T-helper 9 cell (primary cell): Measurements from ENCODE around the gene RASSF4.

Experiments used
- DNase-seq: peaks from one replicate; pipeline ENCODE4 v3.0.0-alpha.2; 2020
- total RNA-seq, 2 donors: gene quantifications; one replicate each; lab custom pipeline; 2026; lab: John Stamatoyannopoulos, UW

The RASSF4 gene, protein sequence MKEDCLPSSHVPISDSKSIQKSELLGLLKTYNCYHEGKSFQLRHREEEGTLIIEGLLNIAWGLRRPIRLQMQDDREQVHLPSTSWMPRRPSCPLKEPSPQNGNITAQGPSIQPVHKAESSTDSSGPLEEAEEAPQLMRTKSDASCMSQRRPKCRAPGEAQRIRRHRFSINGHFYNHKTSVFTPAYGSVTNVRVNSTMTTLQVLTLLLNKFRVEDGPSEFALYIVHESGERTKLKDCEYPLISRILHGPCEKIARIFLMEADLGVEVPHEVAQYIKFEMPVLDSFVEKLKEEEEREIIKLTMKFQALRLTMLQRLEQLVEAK
- 0.72 to 1.2 reads per million in 2 donors for total RNA-seq

DNA sequence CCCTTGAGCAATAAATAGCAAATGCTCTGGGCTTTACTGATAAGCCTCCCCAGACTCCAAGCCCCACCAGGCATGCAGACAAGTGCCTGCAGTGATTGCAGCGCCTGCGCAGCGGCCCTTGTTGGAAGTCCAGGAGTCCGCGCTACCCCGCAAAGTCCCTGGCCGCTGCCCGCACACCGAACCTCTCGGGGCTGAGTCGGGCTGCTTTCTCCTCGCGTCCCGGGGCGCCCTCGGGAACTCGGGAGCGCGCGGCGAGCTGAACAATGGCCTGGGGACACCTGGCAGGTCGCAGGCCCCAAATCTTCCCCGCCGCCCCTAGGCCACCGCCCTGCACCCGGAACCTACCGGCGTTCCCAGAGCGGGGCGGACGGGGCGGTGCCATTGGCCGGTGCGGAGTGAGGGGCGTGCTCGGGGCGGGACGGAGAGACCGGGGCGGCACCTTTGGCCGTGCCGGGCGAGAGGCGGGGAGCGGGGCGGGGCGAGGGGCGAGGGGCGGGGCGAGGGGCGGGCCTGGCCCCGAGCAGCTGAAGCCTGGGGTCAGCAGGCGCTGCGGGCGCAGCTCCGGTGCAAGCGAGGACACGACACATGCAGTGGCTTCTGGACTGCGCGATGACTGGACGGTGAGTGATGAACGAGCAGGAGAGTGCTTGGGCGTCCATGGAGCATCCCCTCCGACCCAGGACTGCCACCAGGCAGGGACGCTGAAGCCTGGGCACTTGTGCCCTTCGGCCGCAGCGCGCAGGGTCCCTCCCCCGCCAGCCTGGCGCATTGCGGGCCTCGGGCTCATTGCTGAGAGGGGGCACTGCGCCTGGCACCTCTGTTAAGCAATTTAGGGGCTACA lies at the start of gene RASSF4:
TSS of gene RASSF4 (plus strand) at position 556 of the 841 bp plus-strand sequence. CDS start 10,401 bp downstream, outside the sequence.
- peak; percentile 89 for DNase-seq

DNA sequence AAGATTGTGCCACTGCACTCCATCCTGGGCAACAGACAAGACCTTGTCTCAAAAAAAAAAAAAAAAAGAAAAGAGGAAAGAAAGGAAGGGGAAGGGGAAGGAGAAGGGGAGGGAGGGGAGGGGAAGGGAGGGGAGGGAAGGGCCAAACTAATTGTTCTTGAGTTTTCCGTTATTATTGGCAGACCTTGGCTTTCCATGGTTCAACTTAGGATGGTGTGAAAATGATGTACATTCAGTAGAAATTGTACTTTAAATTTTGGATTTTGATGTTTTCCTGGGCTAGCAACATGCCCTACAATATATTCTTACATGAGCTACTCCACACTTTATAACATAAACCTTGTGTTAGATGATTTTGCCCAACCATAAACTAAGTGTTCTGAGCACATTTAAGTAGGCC lies 49.7 kb upstream of the RASSF4 start:
- DNase-seq: no peak

DNA sequence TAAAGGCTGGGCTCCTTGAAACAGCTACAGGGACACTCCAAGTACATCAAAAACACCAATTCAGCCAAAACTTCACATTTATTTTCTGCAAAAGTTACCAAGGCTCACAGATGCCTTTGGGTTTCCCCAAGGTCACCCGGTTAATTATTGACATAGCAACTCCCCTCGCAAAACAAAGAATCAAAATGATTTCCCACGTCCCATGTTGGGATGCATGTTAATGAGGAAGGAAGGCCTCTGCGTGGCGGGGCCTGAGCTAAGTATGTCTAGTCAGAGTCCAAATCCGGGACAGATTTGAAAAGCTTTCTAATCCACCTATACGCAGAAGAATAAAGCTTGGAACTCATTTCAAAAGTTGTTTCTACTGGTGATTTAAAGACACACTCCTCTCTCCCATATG lies 49.0 kb upstream of the RASSF4 start:
- DNase-seq: no peak

DNA sequence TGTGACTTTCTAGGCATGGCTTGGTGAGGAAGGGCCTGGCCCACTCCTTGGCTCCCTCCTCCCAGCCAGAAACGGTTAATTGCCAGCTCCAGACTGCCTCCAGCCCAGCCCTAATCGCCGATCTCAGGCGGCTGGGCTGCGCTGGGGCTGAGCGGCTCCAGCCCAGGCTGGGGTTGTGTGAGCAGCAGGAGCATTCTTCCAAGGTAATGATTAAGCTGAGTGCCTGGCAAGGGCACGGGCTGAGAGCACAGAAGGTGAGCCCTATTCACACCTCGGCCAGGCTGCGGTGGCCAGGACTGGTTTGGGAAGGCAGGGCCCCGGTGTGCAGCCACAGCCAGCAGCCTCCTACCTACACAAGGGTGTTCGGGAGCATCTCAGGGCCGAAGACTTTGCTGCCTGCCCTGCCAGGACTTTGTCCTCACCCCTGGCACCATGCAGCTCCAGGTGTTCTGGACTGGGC lies 48.5 kb upstream of the RASSF4 start, which contains the start of gene TMEM72:
TSS of gene TMEM72 (plus strand) at position 257 of the 460 bp plus-strand sequence. CDS start at position 433, 176 bp downstream.
- no peak for DNase-seq

DNA sequence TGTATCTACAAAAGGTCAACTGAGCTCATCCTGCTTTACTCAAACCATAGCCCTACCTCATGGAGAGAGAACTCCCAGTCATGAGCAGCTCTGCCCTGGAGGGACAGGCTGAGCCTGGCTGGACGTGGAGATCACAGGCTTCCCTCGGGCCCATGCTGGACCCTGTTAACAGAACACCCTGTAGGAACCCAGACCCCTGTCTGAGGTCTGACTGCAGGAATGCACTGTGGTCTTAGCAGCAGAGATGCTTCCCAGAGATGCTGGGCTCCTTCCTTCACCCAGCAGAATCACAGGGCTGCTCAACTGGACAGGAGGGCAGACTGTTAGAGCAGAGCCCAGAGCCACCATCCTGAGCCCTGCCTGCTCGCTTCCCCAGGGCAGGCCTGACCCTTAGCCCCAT lies 47.7 kb upstream of the RASSF4 start:
- DNase-seq: no peak

DNA sequence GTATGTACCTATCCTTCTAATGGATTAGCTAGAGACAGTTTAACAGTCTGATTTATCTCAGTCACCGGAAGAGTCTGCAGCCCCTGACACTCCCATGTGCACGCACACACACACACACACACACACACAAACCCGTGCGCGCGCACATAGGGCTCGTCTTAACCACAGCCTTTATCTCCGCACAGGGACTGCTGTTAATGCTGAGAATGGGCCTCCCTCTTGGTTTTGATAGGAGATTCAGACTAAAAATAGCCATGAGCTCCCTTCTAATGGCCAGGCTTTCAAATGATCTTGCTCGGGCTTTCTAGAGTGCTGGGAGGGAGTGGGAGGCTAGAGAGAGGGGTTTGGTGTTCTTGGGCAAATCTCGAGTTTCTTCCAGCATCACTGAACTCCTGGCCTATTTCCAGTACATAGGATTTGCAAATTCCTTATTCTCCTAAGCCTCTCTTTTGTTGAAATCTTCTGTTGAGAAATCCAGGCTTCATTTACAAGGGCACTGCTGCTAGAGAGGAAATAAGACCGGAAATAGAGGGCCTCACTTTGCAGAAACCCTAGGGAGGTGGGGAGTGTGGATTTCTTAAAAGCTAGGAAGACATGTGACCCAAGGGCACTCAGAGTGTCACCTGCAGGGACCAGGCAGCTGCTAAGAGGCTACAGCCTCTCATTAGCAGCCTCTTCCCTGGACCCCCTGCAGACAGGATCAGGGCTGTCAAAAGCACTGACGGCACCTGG lies 46.1 kb upstream of the RASSF4 start:
- no peak for DNase-seq

DNA sequence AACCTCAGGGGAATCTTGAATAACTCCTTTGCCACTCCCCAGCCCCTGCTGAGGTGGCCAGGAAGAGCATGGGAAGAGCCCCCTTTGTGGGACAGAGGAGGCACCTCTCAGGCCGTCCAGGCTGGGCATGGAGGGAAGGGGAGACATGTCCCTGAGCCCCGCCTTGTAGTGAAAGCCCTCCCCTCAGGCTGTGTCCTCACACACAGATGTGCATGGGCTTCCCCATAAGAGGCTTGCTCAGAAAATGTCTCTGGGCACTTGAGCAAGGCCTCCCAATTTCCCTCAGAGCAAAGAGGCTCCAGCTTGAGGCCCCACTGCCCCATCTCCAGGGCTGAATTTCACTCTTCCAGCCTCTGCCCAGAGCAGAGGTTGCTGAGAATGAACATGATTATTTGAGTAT lies 44.7 kb upstream of the RASSF4 start:
- no peak for DNase-seq

DNA sequence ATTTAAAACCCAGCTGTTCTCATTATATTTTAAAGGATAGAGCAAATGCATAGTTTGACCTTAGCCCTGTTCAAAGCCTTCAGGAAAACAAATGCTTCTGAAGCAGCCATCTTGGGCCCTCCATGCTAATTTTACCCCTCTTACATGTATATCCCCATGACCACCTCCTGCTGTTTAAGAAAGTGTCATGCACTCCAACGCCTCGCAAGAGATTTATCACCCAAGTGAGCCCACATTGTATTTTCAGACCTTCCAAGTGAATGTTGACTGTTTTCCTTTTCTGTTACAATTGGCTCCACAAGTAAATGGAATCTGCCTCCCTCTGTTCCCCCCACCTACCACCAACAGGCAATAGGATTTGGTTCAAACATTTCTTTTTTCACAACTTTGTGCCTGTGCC lies 43.2 kb upstream of the RASSF4 start:
- DNase-seq: no peak

DNA sequence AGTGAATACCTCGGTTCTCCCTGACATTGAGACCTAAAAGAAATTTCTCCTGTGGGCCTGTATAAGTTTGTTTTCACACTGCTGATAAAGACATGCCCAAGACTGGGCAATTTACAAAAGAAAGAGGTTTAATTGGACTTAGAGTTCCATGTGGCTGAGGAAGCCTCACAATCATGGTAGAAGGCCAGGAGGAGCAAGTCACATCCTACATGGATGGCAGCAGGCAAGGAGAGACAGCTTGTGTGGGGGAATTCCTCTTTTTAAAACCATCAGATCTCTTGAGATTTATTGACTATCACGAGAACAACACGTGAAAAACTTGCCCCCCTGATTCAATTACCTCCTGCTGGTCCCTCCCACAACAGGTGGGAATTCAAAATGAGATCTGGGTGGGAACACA lies 41.8 kb upstream of the RASSF4 start:
- DNase-seq: no peak

DNA sequence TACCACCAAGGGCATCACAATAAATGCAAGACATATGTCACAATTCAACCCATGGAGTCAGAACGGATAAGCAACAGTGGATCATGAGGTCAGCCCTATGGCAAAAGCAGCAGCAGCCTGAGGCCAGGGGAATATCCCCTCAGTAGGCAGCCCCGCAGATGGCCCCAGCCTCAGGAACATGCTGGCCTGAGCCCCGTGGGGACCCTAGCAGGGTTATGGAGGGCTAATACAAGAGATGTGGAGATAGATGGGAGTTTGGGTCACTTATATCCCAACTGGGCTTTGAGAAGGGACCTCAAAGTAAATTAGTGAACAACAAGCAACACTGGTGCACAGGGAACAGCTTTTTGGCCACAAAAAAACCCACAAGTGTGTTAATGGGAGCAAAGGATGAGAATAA lies 39.4 kb upstream of the RASSF4 start:
- DNase-seq: no peak

DNA sequence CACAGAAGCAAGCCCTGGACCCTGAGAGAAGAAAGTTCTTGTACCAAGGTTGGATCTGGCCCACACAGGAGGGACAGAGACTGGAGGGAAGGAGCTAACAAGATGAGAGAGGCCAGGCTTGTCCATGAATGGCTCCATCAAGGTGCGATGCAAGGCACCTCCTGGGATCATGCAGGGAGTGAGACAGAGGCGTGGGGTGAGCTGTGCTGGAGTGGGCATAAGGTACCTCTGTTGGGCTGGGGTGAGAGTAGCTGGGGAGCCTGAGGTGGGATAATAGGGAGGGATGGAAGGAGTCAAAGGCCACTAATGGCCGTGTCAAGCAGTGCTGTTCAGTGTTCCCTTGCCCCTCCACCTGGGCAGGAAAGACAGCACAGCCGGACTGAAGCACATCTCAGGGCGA lies 38.5 kb upstream of the RASSF4 start:
- DNase-seq: no peak

DNA sequence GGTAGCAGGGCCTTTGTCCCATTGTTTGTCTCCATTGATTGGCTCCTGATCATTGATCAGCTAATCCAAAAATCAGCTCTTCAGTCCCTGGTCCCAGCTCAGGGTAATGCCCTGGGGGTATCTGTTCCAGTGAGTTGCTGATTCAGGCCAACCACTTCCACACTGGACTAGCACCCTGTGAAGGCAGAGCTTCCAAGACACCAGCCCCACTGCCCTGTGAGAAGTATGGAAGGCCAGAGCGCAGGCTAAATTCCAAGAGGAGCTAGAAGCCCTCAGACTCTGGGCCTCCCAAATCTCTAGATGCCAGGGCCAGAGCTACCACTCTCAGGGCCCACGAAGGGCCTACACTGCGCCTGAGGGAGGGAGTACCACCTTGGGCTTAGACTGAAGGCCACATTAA lies 38.1 kb upstream of the RASSF4 start:
- DNase-seq: no peak

DNA sequence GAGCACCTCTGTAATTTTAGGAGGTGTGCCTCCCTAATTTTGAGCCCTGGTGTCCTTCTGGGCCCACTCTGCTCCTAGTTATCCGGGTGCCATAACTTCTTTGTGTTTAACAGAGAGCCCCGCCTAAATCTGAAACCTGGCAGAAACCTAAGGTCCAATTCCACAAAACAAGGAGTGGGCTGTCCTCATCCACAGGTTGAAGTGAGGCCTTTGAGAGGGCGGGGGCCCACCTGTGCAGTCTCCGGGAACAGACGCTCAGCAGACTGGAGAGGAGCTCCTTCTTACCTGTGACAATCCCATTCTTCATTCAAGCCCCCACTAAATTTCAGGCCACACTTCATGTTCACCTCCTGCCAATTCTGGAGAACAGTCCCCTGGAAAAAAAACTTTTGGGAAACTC lies 37.6 kb upstream of the RASSF4 start:
- DNase-seq: no peak

DNA sequence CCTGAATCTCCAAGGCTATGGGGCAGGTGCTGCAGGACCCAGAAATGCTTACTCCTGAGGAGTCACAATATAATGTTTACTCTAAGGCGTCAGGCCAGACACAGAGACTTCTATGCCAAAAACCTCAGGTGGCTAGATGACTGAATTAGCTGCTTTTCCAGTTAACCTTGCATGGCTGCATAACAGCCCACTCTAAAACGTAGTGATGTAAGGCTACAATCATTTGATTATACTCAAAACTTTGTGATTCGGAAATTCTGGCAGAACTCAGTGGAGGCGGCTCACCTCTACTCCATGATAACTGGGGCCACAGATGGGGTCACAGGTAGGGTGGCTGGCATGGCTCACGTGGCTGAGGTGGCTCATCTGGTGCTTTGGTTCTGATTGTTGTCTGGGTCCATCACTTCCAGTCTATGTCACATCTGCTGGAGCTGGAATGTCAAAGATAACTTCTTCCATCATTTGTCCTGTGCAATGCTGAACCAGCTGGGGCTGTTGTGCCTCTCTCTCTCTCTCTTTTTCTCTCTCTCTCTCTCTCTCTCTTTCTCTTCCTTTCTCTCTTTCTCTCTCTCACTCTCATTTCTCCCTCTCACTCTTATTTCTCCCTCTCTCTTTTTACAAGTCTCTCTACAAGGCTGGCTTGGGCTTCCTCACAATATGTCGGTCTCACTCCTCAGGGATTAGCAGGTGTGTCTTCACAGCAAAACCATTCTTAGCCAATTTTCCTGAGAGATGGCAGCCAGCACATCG lies 36.6 kb upstream of the RASSF4 start:
- no peak for DNase-seq

DNA sequence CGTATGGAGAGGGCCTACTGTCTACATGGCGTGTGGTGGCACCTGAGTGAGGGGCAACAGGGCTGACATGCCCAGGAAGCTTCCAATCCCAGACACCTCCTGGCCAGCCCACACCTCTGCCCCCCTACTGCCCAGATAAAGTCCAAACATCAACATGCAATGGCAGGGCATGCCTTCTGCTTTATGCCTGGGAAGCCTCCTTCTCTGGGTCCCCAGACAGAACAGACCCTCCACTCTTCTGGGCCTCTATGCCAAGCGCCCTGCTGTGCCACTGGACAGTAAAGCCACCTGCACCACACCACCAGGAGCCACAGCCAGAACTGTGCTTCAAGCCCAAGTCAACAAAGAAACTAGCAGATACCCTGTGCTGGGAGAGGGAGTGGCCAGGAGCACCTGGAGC lies 36.0 kb upstream of the RASSF4 start:
- no peak for DNase-seq

DNA sequence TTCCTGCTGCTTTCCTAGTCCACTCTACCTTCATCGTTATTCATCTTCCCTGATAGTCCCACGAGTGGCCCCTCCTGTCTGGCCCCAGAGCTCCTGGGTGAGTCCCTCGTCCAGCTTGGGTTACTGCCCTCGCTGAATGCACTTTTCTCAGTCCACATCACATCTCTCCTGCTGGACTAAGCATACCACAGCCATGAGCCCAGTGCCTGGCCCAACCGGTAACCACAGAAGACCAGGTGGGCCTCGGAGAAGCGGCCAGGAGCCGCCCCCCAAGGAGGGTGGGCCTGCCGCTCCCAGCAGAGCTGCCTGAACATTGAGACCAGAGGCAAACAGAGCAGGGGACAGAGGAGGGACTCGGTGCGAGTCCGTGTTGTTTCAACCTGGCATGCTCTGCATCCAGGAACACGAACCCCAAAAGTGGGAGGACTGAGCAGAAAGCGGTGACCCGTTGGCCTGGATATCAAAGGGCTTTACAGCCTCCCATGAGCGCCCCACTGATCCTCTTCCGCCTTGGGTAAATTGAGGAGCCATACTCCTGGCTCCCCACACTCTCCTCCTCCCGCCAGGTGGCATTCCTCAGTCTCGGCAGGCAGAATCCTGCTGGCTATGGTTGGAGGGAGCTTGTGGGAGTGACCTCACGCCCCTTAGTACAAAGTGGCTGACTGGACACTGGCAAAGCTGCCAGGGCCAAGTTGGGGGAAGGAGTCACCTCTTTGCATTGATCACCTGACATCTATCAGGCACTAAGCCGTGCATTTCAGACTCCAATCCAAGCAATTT lies 35.2 kb upstream of the RASSF4 start:
- DNase-seq: no peak

DNA sequence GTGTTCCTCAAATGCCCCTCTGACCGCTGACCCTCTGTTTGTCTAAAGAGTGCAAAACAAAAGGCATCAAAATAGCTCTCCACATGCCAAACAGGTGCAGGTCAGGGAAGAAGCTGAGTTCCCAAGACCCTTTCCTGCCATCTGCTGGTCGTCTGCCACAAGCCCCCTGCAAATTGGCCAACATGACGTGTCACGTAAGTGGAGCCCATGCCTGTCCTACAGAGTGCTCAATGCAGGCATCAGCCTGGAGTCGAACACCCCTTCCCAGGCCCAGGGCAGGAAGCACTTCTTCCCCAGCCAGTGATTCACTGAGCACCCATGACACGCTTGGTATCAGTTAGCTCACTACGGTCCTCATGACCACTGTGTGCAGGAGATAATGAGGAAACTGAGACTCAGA lies 34.4 kb upstream of the RASSF4 start:
- no peak for DNase-seq

DNA sequence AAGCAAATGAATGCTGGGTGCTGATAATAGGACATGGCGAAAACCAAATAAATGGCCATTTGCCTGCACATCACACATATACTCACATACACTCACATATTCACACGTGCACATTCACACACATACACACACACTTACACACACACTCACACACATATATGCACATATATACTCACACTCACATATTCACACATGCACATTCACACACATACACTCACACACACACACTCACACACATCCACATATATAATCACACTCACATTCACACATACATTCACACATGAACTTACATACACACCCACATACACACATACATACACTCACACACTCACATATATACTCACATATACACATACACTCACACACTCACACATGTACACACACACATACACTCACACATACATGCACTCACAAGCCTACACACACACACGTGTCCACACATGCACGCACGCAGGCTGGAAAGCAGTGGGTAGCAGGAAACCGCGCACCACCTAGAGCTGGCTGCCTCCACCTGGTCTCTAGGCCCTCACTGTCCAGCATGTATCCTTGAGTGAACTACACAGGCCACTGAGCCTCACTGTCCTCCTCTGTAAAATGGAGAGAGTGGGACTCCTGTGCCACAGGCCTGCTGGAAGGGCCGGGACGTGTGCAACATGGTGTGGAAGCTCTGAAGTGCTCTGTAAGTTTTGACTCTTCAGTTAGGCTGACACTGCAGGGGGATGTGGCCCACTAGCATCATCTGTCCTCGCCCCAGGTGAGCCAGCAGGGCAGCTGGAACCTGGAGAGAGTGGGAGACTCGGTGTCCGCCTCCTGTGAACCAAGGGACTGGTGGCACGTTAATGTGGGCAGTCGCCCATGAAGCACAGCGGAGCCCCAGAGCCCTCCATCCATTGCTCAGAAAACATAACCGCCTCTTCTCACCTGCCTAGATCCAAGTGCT lies 33.5 kb upstream of the RASSF4 start:
- no peak for DNase-seq

DNA sequence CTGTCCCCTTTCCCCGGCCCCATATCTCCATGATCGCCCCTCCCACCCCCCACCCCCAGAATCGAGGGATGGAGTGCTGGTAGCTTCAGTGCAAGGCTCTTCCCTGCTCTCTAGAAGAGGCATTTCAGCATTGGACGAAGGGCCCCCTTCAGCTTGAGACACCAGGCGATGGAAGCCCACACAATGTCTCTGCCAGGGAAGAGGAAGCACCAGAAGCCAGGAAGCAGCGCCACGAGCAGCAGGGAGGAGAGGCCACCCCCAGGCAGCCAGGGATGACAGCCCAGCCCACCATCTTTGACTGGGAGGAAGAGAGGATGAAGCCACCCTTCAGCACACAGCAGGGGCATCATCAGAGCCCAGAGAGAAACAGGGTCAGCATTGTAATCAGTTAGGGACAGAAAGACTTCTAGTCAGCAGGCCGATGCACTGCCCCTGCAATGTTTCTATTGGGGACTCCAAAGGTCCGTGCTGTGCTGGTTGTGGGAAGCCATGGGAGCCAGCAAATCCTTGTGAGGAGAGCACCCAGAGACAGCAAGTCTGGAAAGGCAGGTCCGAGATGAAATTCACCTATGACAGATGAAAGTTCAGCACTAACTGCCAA lies 32.8 kb upstream of the RASSF4 start:
- no peak for DNase-seq

DNA sequence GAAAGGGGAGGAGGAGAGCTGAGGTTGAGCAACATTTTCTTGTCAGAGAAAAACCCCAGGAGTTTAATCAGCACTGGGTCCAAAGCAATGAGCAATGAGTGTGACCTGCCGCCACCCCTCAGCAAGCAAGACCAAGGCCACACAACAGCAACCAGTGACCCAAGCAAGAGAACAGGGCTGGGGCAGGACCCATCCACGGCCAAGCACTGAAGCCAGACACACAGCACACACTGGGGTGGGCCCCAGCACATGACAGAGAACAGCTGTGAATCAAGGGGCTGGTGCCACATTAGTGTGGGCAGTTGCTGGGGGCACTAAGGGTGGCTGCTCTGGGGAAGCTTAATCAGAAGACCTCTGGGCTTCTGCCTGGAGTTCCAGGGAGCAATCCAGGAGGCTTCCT lies 32.2 kb upstream of the RASSF4 start:
- no peak for DNase-seq
